ENCODE data around the gene NANS.

GRCh38 chr9:98017306-98017705 lies 39.2 kb upstream of the NANS start:
- no peak for TF ChIP-seq POLR2AphosphoS5 (IDR thresholded peaks at IDR 0.05; ENCODE audit: borderline replicate concordance, low read depth, low read length)
- TF ChIP-seq EZH2 (IDR thresholded peaks at IDR 0.05), result no peak
- no peak for TF ChIP-seq FOXP2 (optimal IDR thresholded peaks at IDR 0.05; ENCODE audit: control extremely low read depth, extremely low read length, insufficient read depth)
